Stimulated activated naive B cell treated with anti-CD40 and anti-IgM and Interleukin-4, amounts not matched to agents 10 μg/mL and 1 μg/mL and 100 μg/mL, for 72 hours (primary cell): Measurements from ENCODE around the gene ZNF474.
A peak's percentile ranks its signal among the peaks of the same experiment; 100 is the strongest.

Experiments used
- ATAC-seq, 2 donors: fragments of 150-1000 bp; cut with Tn5 transposase; replicated peaks; 2 replicates each; pipeline ENCODE4 v1.10.0; 2021; ENCODE audit warnings: moderate library complexity in 1 of 2
- DNase-seq: peaks from one replicate; pipeline ENCODE4 v3.0.0; 2021
- H3K27ac Mint-ChIP-seq: one replicate; pipeline ENCODE4 v1.8.0; 2022; ENCODE audit warnings: mild to moderate bottlenecking, mixed read lengths
- H3K27me3 Mint-ChIP-seq, 2 donors: one replicate each; pipeline ENCODE4 v1.8.0; 2022; ENCODE audit warnings: mixed read lengths in 2 of 2
- H3K36me3 Mint-ChIP-seq, 2 donors: one replicate each; pipeline ENCODE4 v1.8.0; 2022; ENCODE audit warnings: mixed read lengths in 2 of 2, mild to moderate bottlenecking in 1 of 2
- H3K4me1 Mint-ChIP-seq, 2 donors: one replicate each; pipeline ENCODE4 v1.8.0; 2022; ENCODE audit warnings: mixed read lengths in 2 of 2, mild to moderate bottlenecking in 1 of 2
- H3K4me3 Mint-ChIP-seq, 2 donors: one replicate each; pipeline ENCODE4 v1.8.0; 2022; ENCODE audit warnings: mild to moderate bottlenecking in 2 of 2, mixed read lengths in 2 of 2, moderate library complexity in 1 of 2
- H3K9me3 Mint-ChIP-seq, 2 donors: one replicate each; pipeline ENCODE4 v1.8.0; 2022; ENCODE audit warnings: mixed read lengths in 2 of 2, mild to moderate bottlenecking in 1 of 2

The ZNF474 gene

GRCh38 chr5:122173474-122174415 is 44.4 kb downstream of the ZNF474 start:
- Mint-ChIP-seq H3K27me3 (no peaks in the 10 kb centered on the region), H3K27ac (no peak overlapping the region), H3K9me3 (no peaks in the 10 kb centered on the region), H3K36me3 (no peaks in the 10 kb centered on the region), H3K4me1 (peaks cover 0 to 10% of the 10 kb centered on the region in 2 donors), H3K4me3 (no peak overlapping the region)
- no peak for DNase-seq
- peak in 1 of 2 donors; percentile 29 for ATAC-seq

- no peaks in the 10 kb centered on the region for H3K9me3 Mint-ChIP-seq
- peaks cover 0 to 10% of the 10 kb centered on the region in 2 donors for H3K4me1 Mint-ChIP-seq
- no peak overlapping the region for H3K27ac Mint-ChIP-seq
- DNase-seq = no peak
- H3K27me3 Mint-ChIP-seq = no peaks in the 10 kb centered on the region
- peaks cover 0 to 3% of the 10 kb centered on the region in 2 donors for H3K36me3 Mint-ChIP-seq
- no peak overlapping the region for H3K4me3 Mint-ChIP-seq
- ATAC-seq = no peak
These were observed 45.7 kb downstream of the ZNF474 start for GRCh38 chr5:122175091-122175490.

GRCh38 chr5:122175852-122176251 is 46.5 kb downstream of the ZNF474 start:
- no peak for DNase-seq
- Mint-ChIP-seq H3K27me3 (peaks cover 0 to under 1% of the 10 kb centered on the region in 2 donors), H3K9me3 (no peaks in the 10 kb centered on the region), H3K36me3 (peaks cover 0 to 3% of the 10 kb centered on the region in 2 donors), H3K4me3 (no peak overlapping the region), H3K4me1 (peaks cover 0 to 10% of the 10 kb centered on the region in 2 donors), H3K27ac (no peak overlapping the region)
- ATAC-seq = no peak

- peaks cover 0 to 10% of the 10 kb centered on the region in 2 donors for H3K4me1 Mint-ChIP-seq
- H3K27ac Mint-ChIP-seq = no peak overlapping the region
- H3K36me3 Mint-ChIP-seq = peaks cover 0 to 3% of the 10 kb centered on the region in 2 donors
- H3K27me3 Mint-ChIP-seq = peaks cover 0 to 4% of the 10 kb centered on the region in 2 donors
- H3K9me3 Mint-ChIP-seq = no peaks in the 10 kb centered on the region
- no peak for ATAC-seq
- no peak for DNase-seq
- no peak overlapping the region for H3K4me3 Mint-ChIP-seq
These were observed 47.8 kb downstream of the ZNF474 start for GRCh38 chr5:122177161-122177560.

- Mint-ChIP-seq H3K9me3 (no peaks in the 10 kb centered on the region), H3K27ac (no peak overlapping the region), H3K4me3 (no peak overlapping the region), H3K36me3 (peaks cover 0 to 3% of the 10 kb centered on the region in 2 donors), H3K4me1 (no peaks in the 10 kb centered on the region), H3K27me3 (peaks cover 0 to 4% of the 10 kb centered on the region in 2 donors)
- ATAC-seq (no peak), DNase-seq (no peak)
These were observed 50.4 kb downstream of the ZNF474 start for GRCh38 chr5:122179701-122180100.

GRCh38 chr5:122180146-122180712 is 50.9 kb downstream of the ZNF474 start:
- Mint-ChIP-seq H3K27ac (no peak overlapping the region), H3K4me1 (no peaks in the 10 kb centered on the region), H3K9me3 (no peaks in the 10 kb centered on the region), H3K27me3 (peaks cover 0 to 4% of the 10 kb centered on the region in 2 donors), H3K36me3 (peaks cover 0 to 3% of the 10 kb centered on the region in 2 donors), H3K4me3 (no peak overlapping the region)
- no peak for DNase-seq
- no peak for ATAC-seq

- peaks cover 0 to 3% of the 10 kb centered on the region in 2 donors for H3K36me3 Mint-ChIP-seq
- no peaks in the 10 kb centered on the region for H3K4me1 Mint-ChIP-seq
- H3K27me3 Mint-ChIP-seq = peaks cover 0 to 4% of the 10 kb centered on the region in 2 donors
- no peak overlapping the region for H3K4me3 Mint-ChIP-seq
- H3K27ac Mint-ChIP-seq = no peak overlapping the region
- no peak for ATAC-seq
- no peak for DNase-seq
- no peaks in the 10 kb centered on the region for H3K9me3 Mint-ChIP-seq
These were observed 51.7 kb downstream of the ZNF474 start for GRCh38 chr5:122180863-122181548.

GRCh38 chr5:122181863-122182262 is 52.5 kb downstream of the ZNF474 start:
- peaks cover 0 to 3% of the 10 kb centered on the region in 2 donors for H3K36me3 Mint-ChIP-seq

GRCh38 chr5:122182491-122182921 is 53.2 kb downstream of the ZNF474 start:
- no peak overlapping the region for H3K4me3 Mint-ChIP-seq
- ATAC-seq (no peak), DNase-seq (no peak)
- peaks cover 0 to 3% of the 10 kb centered on the region in 2 donors for H3K36me3 Mint-ChIP-seq
- H3K27me3 Mint-ChIP-seq = peaks cover 0 to 4% of the 10 kb centered on the region in 2 donors
- H3K4me1 Mint-ChIP-seq = no peaks in the 10 kb centered on the region
- no peak overlapping the region for H3K27ac Mint-ChIP-seq
- H3K9me3 Mint-ChIP-seq = no peaks in the 10 kb centered on the region

More at GRCh38 chr5:122181863-122182262, 52.5 kb downstream of the ZNF474 start:
- Mint-ChIP-seq H3K9me3 (no peaks in the 10 kb centered on the region), H3K4me3 (no peak overlapping the region), H3K4me1 (no peaks in the 10 kb centered on the region), H3K27ac (no peak overlapping the region), H3K27me3 (peaks cover 0 to 4% of the 10 kb centered on the region in 2 donors)
- DNase-seq (no peak), ATAC-seq (no peak)

- Mint-ChIP-seq H3K9me3 (no peaks in the 10 kb centered on the region), H3K27ac (no peak overlapping the region)
These were observed 53.9 kb downstream of the ZNF474 start for GRCh38 chr5:122183098-122183787.

GRCh38 chr5:122183788-122184170 is 54.4 kb downstream of the ZNF474 start:
- DNase-seq (no peak), ATAC-seq (no peak)
- H3K27me3 Mint-ChIP-seq = peaks cover 0 to 4% of the 10 kb centered on the region in 2 donors
- H3K27ac Mint-ChIP-seq = no peak overlapping the region
- H3K36me3 Mint-ChIP-seq = peaks cover 0 to 3% of the 10 kb centered on the region in 2 donors
- H3K4me1 Mint-ChIP-seq = no peaks in the 10 kb centered on the region
- no peak overlapping the region for H3K4me3 Mint-ChIP-seq
- H3K9me3 Mint-ChIP-seq = no peaks in the 10 kb centered on the region

More at GRCh38 chr5:122183098-122183787, 53.9 kb downstream of the ZNF474 start:
- ATAC-seq = no peak
- Mint-ChIP-seq H3K4me3 (no peak overlapping the region), H3K36me3 (peaks cover 0 to 3% of the 10 kb centered on the region in 2 donors), H3K4me1 (no peaks in the 10 kb centered on the region), H3K27me3 (peaks cover 0 to 4% of the 10 kb centered on the region in 2 donors)
- no peak for DNase-seq

GRCh38 chr5:122184676-122185255 is 55.4 kb downstream of the ZNF474 start:
- no peak for ATAC-seq
- no peak overlapping the region for H3K4me3 Mint-ChIP-seq

GRCh38 chr5:122187426-122187825 is 58.1 kb downstream of the ZNF474 start:
- Mint-ChIP-seq H3K27me3 (peaks cover 0 to 10% of the 10 kb centered on the region in 2 donors), H3K9me3 (no peaks in the 10 kb centered on the region), H3K4me1 (no peaks in the 10 kb centered on the region), H3K36me3 (no peaks in the 10 kb centered on the region), H3K27ac (no peak overlapping the region), H3K4me3 (no peak overlapping the region)
- DNase-seq = no peak
- ATAC-seq = peak in 1 of 2 donors; percentile 23

More at GRCh38 chr5:122184676-122185255, 55.4 kb downstream of the ZNF474 start:
- Mint-ChIP-seq H3K27me3 (peaks cover 0 to 4% of the 10 kb centered on the region in 2 donors), H3K9me3 (no peaks in the 10 kb centered on the region), H3K27ac (no peak overlapping the region), H3K36me3 (no peaks in the 10 kb centered on the region), H3K4me1 (no peaks in the 10 kb centered on the region)
- no peak for DNase-seq
